Activated T-cell treated with anti-CD3 and anti-CD28 coated beads for 24 hours (primary cell): ENCODE measurements around the gene CPEB1.
"Not testable (repeated sequence)": the region's sequence is repeated elsewhere in the genome, so short reads cannot be mapped to it uniquely, and the experiment has no call there.

Experiments used
- DNase-seq: peaks from one replicate; pipeline ENCODE4 v3.0.0-alpha.2; 2020; ENCODE audit warnings: low read depth

CPEB1 gene

GRCh38 chr15:82649226-82649999 is 2.2 kb upstream of the CPEB1 start:
- no peak for DNase-seq

GRCh38 chr15:82648257-82649103 is 1.3 kb upstream of the CPEB1 start:
- no peak for DNase-seq

GRCh38 chr15:82647835-82648256 is 683 bp upstream of the CPEB1 start:
- DNase-seq: peak; percentile 27

GRCh38 chr15:82646250-82647044 is 716 bp downstream of the CPEB1 start:
- no peak for DNase-seq

GRCh38 chr15:82644967-82645852 is 2.0 kb downstream of the CPEB1 start:
- DNase-seq: not testable (repeated sequence)

- DNase-seq: no peak
Measured at GRCh38 chr15:82643992-82644391, 3.2 kb downstream of the CPEB1 start.

- DNase-seq: no peak
Measured at GRCh38 chr15:82642656-82643055, 4.5 kb downstream of the CPEB1 start.

- no peak for DNase-seq
Measured at GRCh38 chr15:82641129-82641798, 5.9 kb downstream of the CPEB1 start.

GRCh38 chr15:82640672-82641071 is 6.5 kb downstream of the CPEB1 start:
- DNase-seq: no peak

- DNase-seq: no peak
Measured at GRCh38 chr15:82635798-82636197, 11.4 kb downstream of the CPEB1 start.

GRCh38 chr15:82630033-82630432 is 17.1 kb downstream of the CPEB1 start:
- no peak for DNase-seq

GRCh38 chr15:82625136-82625535 is 22.0 kb downstream of the CPEB1 start:
- no peak for DNase-seq

- no peak for DNase-seq
Measured at GRCh38 chr15:82624438-82624837, 22.7 kb downstream of the CPEB1 start.

GRCh38 chr15:82624008-82624407 is 23.2 kb downstream of the CPEB1 start:
- no peak for DNase-seq

GRCh38 chr15:82621970-82622369 is 25.2 kb downstream of the CPEB1 start:
- no peak for DNase-seq

- DNase-seq: no peak
Measured at GRCh38 chr15:82613747-82614146, 33.4 kb downstream of the CPEB1 start.

- DNase-seq: no peak
Measured at GRCh38 chr15:82611348-82611747, 35.8 kb downstream of the CPEB1 start.

- no peak for DNase-seq
Measured at GRCh38 chr15:82602195-82602594, 45.0 kb downstream of the CPEB1 start.

- no peak for DNase-seq
Measured at GRCh38 chr15:82599862-82600261, 47.3 kb downstream of the CPEB1 start.

- no peak for DNase-seq
Measured at GRCh38 chr15:82597815-82598214, 49.3 kb downstream of the CPEB1 start.

GRCh38 chr15:82595766-82596165 is 51.4 kb downstream of the CPEB1 start:
- DNase-seq: no peak
